ENCODE data around the gene TM9SF4.

Gene TM9SF4

DNA sequence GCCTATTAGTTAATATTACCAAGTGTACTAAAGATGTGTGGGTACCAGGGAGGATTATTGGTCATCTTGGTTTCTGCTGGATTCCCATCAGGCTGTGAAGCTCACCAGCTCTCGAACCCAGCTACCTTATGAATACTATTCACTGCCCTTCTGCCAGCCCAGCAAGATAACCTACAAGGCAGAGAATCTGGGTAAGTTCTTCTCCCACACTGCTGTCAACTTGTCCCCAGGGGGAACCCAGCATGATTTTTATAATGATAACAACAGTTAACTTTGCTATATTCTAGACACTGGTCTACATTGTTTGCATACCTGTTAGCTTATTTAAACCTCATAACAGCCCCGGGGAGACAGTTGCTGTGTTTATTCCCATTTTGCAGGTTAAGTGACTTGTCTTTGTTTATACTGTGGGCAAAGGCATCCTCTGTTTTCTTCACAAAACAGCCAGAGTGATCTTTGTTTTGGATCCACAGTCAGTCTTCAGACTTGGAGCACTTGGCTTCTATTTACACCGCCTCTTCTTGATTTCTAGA lies 26.5 kb downstream of the TM9SF4 start:
- no peak for DNase-seq (ENCODE audit: low read depth)
- no peak overlapping the region for H3K4me3 ChIP-seq (ENCODE audit: low read length)
- TF ChIP-seq, protein P1, sequence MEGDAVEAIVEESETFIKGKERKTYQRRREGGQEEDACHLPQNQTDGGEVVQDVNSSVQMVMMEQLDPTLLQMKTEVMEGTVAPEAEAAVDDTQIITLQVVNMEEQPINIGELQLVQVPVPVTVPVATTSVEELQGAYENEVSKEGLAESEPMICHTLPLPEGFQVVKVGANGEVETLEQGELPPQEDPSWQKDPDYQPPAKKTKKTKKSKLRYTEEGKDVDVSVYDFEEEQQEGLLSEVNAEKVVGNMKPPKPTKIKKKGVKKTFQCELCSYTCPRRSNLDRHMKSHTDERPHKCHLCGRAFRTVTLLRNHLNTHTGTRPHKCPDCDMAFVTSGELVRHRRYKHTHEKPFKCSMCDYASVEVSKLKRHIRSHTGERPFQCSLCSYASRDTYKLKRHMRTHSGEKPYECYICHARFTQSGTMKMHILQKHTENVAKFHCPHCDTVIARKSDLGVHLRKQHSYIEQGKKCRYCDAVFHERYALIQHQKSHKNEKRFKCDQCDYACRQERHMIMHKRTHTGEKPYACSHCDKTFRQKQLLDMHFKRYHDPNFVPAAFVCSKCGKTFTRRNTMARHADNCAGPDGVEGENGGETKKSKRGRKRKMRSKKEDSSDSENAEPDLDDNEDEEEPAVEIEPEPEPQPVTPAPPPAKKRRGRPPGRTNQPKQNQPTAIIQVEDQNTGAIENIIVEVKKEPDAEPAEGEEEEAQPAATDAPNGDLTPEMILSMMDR (conservative IDR thresholded peaks at IDR 0.05; ENCODE audit: low read depth, low read length): no peak

DNA sequence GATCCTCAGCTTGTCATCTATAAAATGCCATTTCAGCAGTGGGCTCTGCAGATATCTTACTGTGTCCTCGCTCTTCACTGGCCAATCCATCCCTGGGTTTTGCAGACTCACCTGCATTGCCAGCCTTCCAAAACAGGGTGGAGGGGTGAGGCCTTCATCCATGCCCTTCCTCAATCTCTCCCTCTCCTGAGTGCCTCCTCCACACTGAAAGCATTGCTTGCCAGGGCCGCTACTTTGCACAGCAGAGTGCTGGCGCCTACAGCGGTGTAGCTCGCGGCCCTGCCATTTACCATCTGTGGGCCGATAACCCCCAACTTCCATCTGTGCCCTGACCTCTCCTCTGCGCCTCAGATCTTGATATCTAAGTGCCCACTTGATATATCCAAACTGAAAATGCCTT lies 29.4 kb downstream of the TM9SF4 start:
- DNase-seq (ENCODE audit: low read depth): no peak
- TF ChIP-seq, protein P1 (conservative IDR thresholded peaks at IDR 0.05; ENCODE audit: low read depth, low read length): no peak
- H3K4me3 ChIP-seq (ENCODE audit: low read length): no peak overlapping the region

DNA sequence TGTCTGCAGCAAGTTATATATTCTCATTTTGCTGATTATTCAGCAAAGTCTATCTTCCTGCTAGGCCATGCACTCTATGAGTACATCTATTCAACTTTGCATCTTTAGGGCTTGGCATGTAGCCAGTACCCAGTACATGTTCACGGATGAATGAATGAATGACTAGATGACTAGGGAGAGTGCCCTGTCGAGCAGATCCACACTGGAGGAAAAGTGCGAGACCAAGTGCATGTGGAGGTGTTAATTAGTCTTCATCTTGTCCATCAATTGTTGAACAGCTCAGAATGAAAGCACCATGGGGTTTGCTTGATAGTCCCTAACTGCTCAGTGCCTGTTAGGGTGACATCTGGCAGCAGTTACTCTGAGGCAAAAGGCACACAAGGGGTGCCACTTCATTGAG lies 30.4 kb downstream of the TM9SF4 start:
- H3K4me3 ChIP-seq (ENCODE audit: low read length): no peak overlapping the region
- TF ChIP-seq, protein P1 (conservative IDR thresholded peaks at IDR 0.05; ENCODE audit: low read depth, low read length): no peak
- DNase-seq (ENCODE audit: low read depth): no peak

DNA sequence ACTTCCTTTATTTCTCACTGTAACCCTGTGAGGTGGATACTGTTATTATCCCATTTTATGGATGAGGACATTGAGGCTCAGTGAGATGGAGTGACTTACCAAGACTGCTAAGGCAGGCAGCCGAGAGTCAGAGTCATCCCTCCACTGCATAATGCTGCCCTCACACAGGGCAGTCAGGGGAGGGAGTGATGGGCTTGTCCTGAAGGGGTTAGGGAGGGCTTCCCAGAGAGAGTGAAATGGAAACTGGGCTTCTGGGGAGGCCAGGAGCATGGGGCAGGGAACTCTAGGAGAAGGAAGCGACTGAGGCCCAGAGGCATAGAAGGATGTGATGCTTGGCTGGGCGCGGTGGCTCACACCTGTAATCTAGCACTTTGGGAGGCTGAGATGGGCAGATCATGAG lies 31.1 kb downstream of the TM9SF4 start:
- H3K4me3 ChIP-seq (ENCODE audit: low read length): no peak overlapping the region
- TF ChIP-seq, protein P1 (conservative IDR thresholded peaks at IDR 0.05; ENCODE audit: low read depth, low read length): no peak
- no peak for DNase-seq (ENCODE audit: low read depth)

DNA sequence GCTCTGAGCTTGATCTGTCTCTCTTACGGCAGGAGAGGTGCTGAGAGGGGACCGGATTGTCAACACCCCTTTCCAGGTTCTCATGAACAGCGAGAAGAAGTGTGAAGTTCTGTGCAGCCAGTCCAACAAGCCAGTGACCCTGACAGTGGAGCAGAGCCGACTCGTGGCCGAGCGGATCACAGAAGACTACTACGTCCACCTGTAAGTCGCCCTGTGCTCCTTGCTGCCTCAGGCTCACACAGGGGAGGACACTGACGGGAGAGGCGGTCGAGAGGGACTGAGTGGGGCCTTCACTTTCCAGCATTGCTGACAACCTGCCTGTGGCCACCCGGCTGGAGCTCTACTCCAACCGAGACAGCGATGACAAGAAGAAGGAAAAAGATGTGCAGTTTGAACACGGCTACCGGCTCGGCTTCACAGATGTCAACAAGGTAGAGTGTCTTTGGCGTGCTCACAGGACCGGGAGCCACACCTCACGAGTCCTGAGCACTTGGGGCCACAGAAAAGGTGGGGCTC lies 32.0 kb downstream of the TM9SF4 start:
- TF ChIP-seq, protein P1 (conservative IDR thresholded peaks at IDR 0.05; ENCODE audit: low read depth, low read length): no peak
- H3K4me3 ChIP-seq (ENCODE audit: low read length): no peak overlapping the region
- no peak for DNase-seq (ENCODE audit: low read depth)

DNA sequence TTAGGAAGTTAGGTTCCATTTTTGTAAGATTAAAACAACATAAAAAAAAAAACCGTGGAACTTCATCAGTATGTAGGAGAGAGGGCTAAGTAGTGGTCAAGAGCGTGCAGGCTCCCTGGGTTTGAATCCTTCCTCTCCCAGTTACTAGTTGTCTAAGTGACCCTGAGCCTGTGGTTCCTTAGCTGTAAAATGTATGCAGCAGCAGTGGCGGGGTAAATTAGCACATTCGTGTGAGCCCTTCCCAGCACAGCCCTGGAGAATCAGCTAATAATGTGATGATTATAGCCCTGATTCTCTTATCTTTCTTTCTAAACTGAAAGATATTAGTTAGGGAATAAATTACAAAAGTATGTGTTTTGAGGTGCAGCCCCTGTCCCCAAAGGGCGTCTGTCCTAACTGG lies 32.6 kb downstream of the TM9SF4 start:
- DNase-seq (ENCODE audit: low read depth): no peak
- H3K4me3 ChIP-seq (ENCODE audit: low read length): no peak overlapping the region
- TF ChIP-seq, protein P1 (conservative IDR thresholded peaks at IDR 0.05; ENCODE audit: low read depth, low read length): no peak

DNA sequence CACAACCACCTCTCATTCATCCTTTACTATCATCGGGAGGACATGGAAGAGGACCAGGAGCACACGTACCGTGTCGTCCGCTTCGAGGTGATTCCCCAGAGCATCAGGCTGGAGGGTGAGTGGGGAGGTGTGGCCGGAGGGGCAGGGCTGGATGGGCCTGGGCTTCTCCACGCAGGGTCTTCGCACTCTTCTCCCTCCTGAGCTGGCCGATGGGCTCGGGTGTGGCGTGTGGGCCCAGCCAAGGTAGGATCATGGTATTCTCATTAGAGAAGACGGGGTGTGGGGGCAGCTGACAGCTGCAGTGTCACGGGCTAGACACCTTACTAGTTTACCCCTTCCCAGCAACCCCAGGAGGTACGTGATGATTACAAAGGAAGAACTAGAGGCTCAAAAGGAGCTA lies 33.5 kb downstream of the TM9SF4 start:
- no peak for DNase-seq (ENCODE audit: low read depth)
- TF ChIP-seq, protein P1 (conservative IDR thresholded peaks at IDR 0.05; ENCODE audit: low read depth, low read length): no peak
- H3K4me3 ChIP-seq (ENCODE audit: low read length): no peak overlapping the region
